ENCODE data around the gene RUFY2.

GRCh38 chr10:68348265-68348741, 58.8 kb downstream of the RUFY2 start:
- TF ChIP-seq CTCF (IDR thresholded peaks at IDR 0.05), result no peak
- no peak for TF ChIP-seq POLR2A (IDR thresholded peaks at IDR 0.05)

Measured in lower leg skin (tissue), 3 donors.